A549 (cell line): Measurements from ENCODE around the gene PPP1R1A. TPM values are rescaled to one million over a fixed set of nuclear protein-coding genes. Genes with fewer than 3 reads are reported as not detected.
A peak's percentile ranks its signal among the peaks of the same experiment; 100 is the strongest.

ENCODE experiments used
- ATAC-seq, 2 experiments: fragments of 200-7000 bp in 1 of 2; fragments of >200 bp in 1 of 2; cut with Nextera tagmentation in 1 of 2; cut with Tn5 transposase in 1 of 2; 3 replicates each; pipeline versions ENCODE4 v1.8.0 to v1.9.1; 2018 to 2020; ENCODE audit warnings: mild to moderate bottlenecking in 1 of 2, moderate library complexity in 1 of 2
- CTCF ChIA-PET: fragments of 300-600 bp; sonication (Branson Sonifier 250); formaldehyde crosslinking; extraction: SDS; loops from one replicate; lab custom pipeline; 2021; ENCODE audit warnings: antibody characterized with exemption, inconsistent platforms; lab: Yijun Ruan, JAX
- POLR2A ChIA-PET: fragments of 350-600 bp; formaldehyde crosslinking; extraction: SDS; loops from one replicate; lab custom pipeline; 2021; ENCODE audit warnings: antibody characterized with exemption, inconsistent platforms; lab: Yijun Ruan, JAX
- DNase-seq, 2 experiments: peaks; one replicate each; pipeline versions ENCODE4 v3.0.0 to v3.0.0-alpha.2; 2011 to 2016; ENCODE audit warnings: low read depth in 1 of 2, low spot score in 1 of 2
- FAIRE-seq: peaks from 2 replicates; lab custom pipeline; 2011; peaks lifted over from hg19 to GRCh38; lab: Jason Lieb, UNC
- H3K27ac ChIP-seq, 2 experiments: fragments of >200 bp; sonication (Bioruptor Twin); formaldehyde crosslinking; 3 replicates each; pipeline ENCODE4 v1.5.1; 2016 to 2017
- H3K4me1 ChIP-seq: fragments of >200 bp; sonication (Bioruptor Twin); formaldehyde crosslinking; 3 replicates; pipeline ENCODE4 v1.6.1; 2016
- H3K4me2 ChIP-seq: fragments of >200 bp; sonication (Bioruptor Twin); formaldehyde crosslinking; 3 replicates; pipeline ENCODE4 v1.6.1; 2016
- H3K4me3 ChIP-seq: fragments of >200 bp; sonication (Bioruptor Twin); formaldehyde crosslinking; 3 replicates; pipeline ENCODE4 v1.5.1; 2016
- H3K9me3 ChIP-seq: fragments of >200 bp; sonication (Bioruptor Twin); formaldehyde crosslinking; 3 replicates; pipeline ENCODE4 v1.6.1; 2016
- BCL3 ChIP-seq: fragments of >200 bp; sonication (Bioruptor Twin); formaldehyde crosslinking; IDR thresholded peaks from 3 replicates; pipeline ENCODE4 v1.6.1; 2016
- CBX8 ChIP-seq: fragments of 200-600 bp; sonication (generic); IDR thresholded peaks from 2 replicates; pipeline ENCODE4 v1.6.1; 2016
- CEBPB ChIP-seq, 2 experiments: fragments of >200 bp in 1 of 2; sonication (Bioruptor Twin) in 1 of 2; formaldehyde crosslinking in 1 of 2; IDR thresholded peaks; 2 replicates each; pipeline ENCODE4 v1.6.1; 2012 to 2016
- CHD2 ChIP-seq: fragments of 150-350 bp; IDR thresholded peaks from 2 replicates; pipeline ENCODE4 v1.6.1; 2014; ENCODE audit warnings: low read length; ENCODE audit not compliant: partially characterized antibody
- CTCF ChIP-seq: fragments of >200 bp; sonication (Bioruptor Twin); formaldehyde crosslinking; IDR thresholded peaks from 3 replicates; pipeline ENCODE4 v1.5.1; 2016
- E2F6 ChIP-seq: IDR thresholded peaks from 2 replicates; pipeline ENCODE4 v1.6.1; 2012; ENCODE audit warnings: low read depth, borderline replicate concordance
- FOSB ChIP-seq: fragments of 250-450 bp; sonication (Bioruptor Pico); IDR thresholded peaks from 2 replicates; pipeline ENCODE4 v1.5.0; 2020; ENCODE audit warnings: mild to moderate bottlenecking, moderate library complexity
- FOXS1 ChIP-seq: fragments of 250-450 bp; sonication (Bioruptor Pico); IDR thresholded peaks from 2 replicates; pipeline ENCODE4 v1.5.0; 2020; ENCODE audit warnings: mild to moderate bottlenecking, moderate library complexity
- HDAC2 ChIP-seq: fragments of 200-600 bp; sonication (generic); IDR thresholded peaks from 2 replicates; pipeline ENCODE4 v1.6.1; 2016
- HES2 ChIP-seq: fragments of >200 bp; sonication (Bioruptor Twin); formaldehyde crosslinking; IDR thresholded peaks from 2 replicates; pipeline ENCODE4 v1.6.1; 2016
- HEYL ChIP-seq: fragments of 250-450 bp; sonication (Bioruptor Pico); IDR thresholded peaks from 2 replicates; pipeline ENCODE4 v1.8.0; 2021; ENCODE audit warnings: mild to moderate bottlenecking, moderate library complexity
- HMGXB4 ChIP-seq: fragments of 250-450 bp; sonication (Bioruptor Pico); IDR thresholded peaks from 2 replicates; pipeline ENCODE4 v1.5.0; 2021; ENCODE audit warnings: mild to moderate bottlenecking, moderate library complexity, borderline replicate concordance
- HOXB5 ChIP-seq: fragments of 250-450 bp; sonication (Bioruptor Pico); IDR thresholded peaks from 2 replicates; pipeline ENCODE4 v1.5.0; 2020; ENCODE audit warnings: mild to moderate bottlenecking, moderate library complexity
- JUN ChIP-seq, 2 experiments: fragments of >200 bp; sonication (Bioruptor Twin); formaldehyde crosslinking; IDR thresholded peaks; 2 replicates in 1 of 2; 3 replicates in 1 of 2; pipeline ENCODE4 v1.6.1; 2016 to 2017
- JUNB ChIP-seq: fragments of >200 bp; sonication (Bioruptor Twin); formaldehyde crosslinking; IDR thresholded peaks from 2 replicates; pipeline ENCODE4 v1.6.1; 2016
- KDM5A ChIP-seq: fragments of 200-600 bp; sonication (generic); IDR thresholded peaks from 2 replicates; pipeline ENCODE4 v1.6.1; 2016; ENCODE audit warnings: antibody characterized with exemption, mild to moderate bottlenecking
- MAZ ChIP-seq: fragments of 150-350 bp; IDR thresholded peaks from 2 replicates; pipeline ENCODE4 v1.6.1; 2014; ENCODE audit warnings: antibody characterized with exemption, low read depth, low read length, borderline replicate concordance
- NFE2L2 ChIP-seq: fragments of 150-350 bp; conservative IDR thresholded peaks from 2 replicates; pipeline ENCODE4 v1.6.1; 2014; ENCODE audit warnings: low read length
- RAD21 ChIP-seq, 2 experiments: fragments of >200 bp in 1 of 2; sonication (Bioruptor Twin) in 1 of 2; formaldehyde crosslinking in 1 of 2; IDR thresholded peaks in 1 of 2; conservative IDR thresholded peaks in 1 of 2; 2 replicates in 1 of 2; 3 replicates in 1 of 2; pipeline ENCODE4 v1.6.1; 2012 to 2018; ENCODE audit warnings: inconsistent platforms in 1 of 2
- RCOR1 ChIP-seq: fragments of 150-350 bp; IDR thresholded peaks from 2 replicates; pipeline ENCODE4 v1.6.1; 2014; ENCODE audit warnings: antibody characterized with exemption, low read length, low read depth
- RNF2 ChIP-seq: fragments of 200-600 bp; sonication (generic); IDR thresholded peaks from 2 replicates; pipeline ENCODE4 v1.6.1; 2016; ENCODE audit warnings: low read depth, mild to moderate bottlenecking, antibody characterized with exemption, moderate library complexity, borderline replicate concordance
- SREBF2 ChIP-seq: fragments of 450-650 bp; IDR thresholded peaks from 2 replicates; pipeline ENCODE4 v1.6.1; 2014; ENCODE audit warnings: mild to moderate bottlenecking, moderate library complexity
- ZC3H11A ChIP-seq: fragments of 450-650 bp; IDR thresholded peaks from 2 replicates; pipeline ENCODE4 v1.6.1; 2014; ENCODE audit warnings: antibody characterized with exemption, mild to moderate bottlenecking
- WGBS: methylation state at CpG from one replicate; pipeline ENCODE4 v1.1.6; 2017; ENCODE audit errors: missing lambda C conversion rate; 5-methylcytosine and 5-hydroxymethylcytosine counted together
- polyA plus RNA-seq, 4 experiments: library from polyadenylated mRNA; depleted of rRNA in 3 of 4; stranded (reverse); fragments of >200 nt; fragmentation: RNase III in 1 of 4; extraction: RNeasy Plus Mini Kit Qiagen cat#74134 plus additional on column Dnase treatment in 1 of 4; gene quantifications; 2 replicates in 3 of 4; 3 replicates in 1 of 4; pipeline ENCODE4 v1.2.3, GENCODE V29; 2011 to 2017

Gene PPP1R1A
- polyA plus RNA-seq, 2 of the 4 experiments (the other 2 are of a cell fraction): 0.09 TPM; not detected in 1

- TF ChIP-seq CTCF: peak; percentile 86
- TF ChIP-seq HES2: no peak
Observed at GRCh38 chr12:54596526-54596946, 8.1 kb upstream of the PPP1R1A start (continued).

- Histone ChIP-seq H3K4me3 (no peak overlapping the region), H3K4me1 (no peaks in the 10 kb centered on the region), H3K4me2 (no peak overlapping the region), H3K9me3 (no peaks in the 10 kb centered on the region), H3K27ac (no peak overlapping the region)
- CTCF ChIA-PET: interaction anchor here (0.8 to 5.8 kb wide), 11 partner anchors 8 to 107 kb away, joined by 3 to 100 read pairs (median 3); no protein-coding TSS in a partner anchor
- POLR2A ChIA-PET: interaction anchor here (0.8 kb wide), 1 partner anchor 12 kb away, joined by 3 read pairs; no protein-coding TSS in a partner anchor
- DNase-seq (no peak), FAIRE-seq (no peak), ATAC-seq (0 out of 6 replicates have a peak, but pooled peaks of 1 of the 2 experiments have one; percentile 12)
- TF ChIP-seq HDAC2 (no peak), RNF2 (no peak), MAZ (no peak)
- WGBS: 39% methylated on average over 3 of the region's 3 CpGs
Observed at GRCh38 chr12:54595471-54595870, 7.0 kb upstream of the PPP1R1A start.

- POLR2A ChIA-PET: no interaction called here
- no peak for FAIRE-seq
- CTCF ChIA-PET: interaction anchor here (0.7 to 3.6 kb wide), 4 partner anchors 8 to 67 kb away, joined by 3 to 19 read pairs (median 7); no protein-coding TSS in a partner anchor
Observed at GRCh38 chr12:54593725-54594124, 5.3 kb upstream of the PPP1R1A start.

GRCh38 chr12:54593135-54593534 is 4.7 kb upstream of the PPP1R1A start:
- TF ChIP-seq RCOR1 (no peak), FOXS1 (CRISPR knock-in tag) (no peak), FOSB (CRISPR knock-in tag) (no peak), BCL3 (no peak), JUNB (no peak), NFE2L2 (no peak), E2F6 (no peak), RAD21 (conservative IDR thresholded peaks at IDR 0.05 in 1 of 2, IDR thresholded peaks at IDR 0.05 in 1 of 2) (no peak), ZC3H11A (no peak), HMGXB4 (CRISPR knock-in tag) (no peak), JUN (IDR thresholded peaks at IDR 0.05) (no peak), CHD2 (no peak), CEBPB (IDR thresholded peaks at IDR 0.05) (no peak), SREBF2 (no peak), HEYL (CRISPR knock-in tag) (no peak)
- H3K4me3 ChIP-seq: no peak overlapping the region
- FAIRE-seq: no peak
- peaks cover under 1% of the 10 kb centered on the region; the same call in 1 of the 3 replicates for H3K4me1 ChIP-seq
- POLR2A ChIA-PET: no interaction called here
- WGBS: 40% methylated on average over 4 of the region's 4 CpGs
- no peak overlapping the region for H3K27ac ChIP-seq
- no peaks in the 10 kb centered on the region for H3K9me3 ChIP-seq
- no peak for DNase-seq
- H3K4me2 ChIP-seq: no peak overlapping the region
- CTCF ChIA-PET: interaction anchor here (0.7 to 3.6 kb wide), 6 partner anchors 8 to 66 kb away, joined by 3 to 19 read pairs (median 4); no protein-coding TSS in a partner anchor
- no peak for ATAC-seq

More at GRCh38 chr12:54593725-54594124, 5.3 kb upstream of the PPP1R1A start:
- Histone ChIP-seq H3K4me2 (no peak overlapping the region), H3K27ac (no peak overlapping the region), H3K4me3 (no peak overlapping the region), H3K9me3 (no peaks in the 10 kb centered on the region), H3K4me1 (no peaks in the 10 kb centered on the region)
- TF ChIP-seq HDAC2 (no peak), KDM5A (no peak), CBX8 (no peak), HOXB5 (CRISPR knock-in tag) (no peak)
- no peak for ATAC-seq
- WGBS: 46% methylated on average over 5 of the region's 5 CpGs
- no peak for DNase-seq
